HFF-Myc (cell line): Measurements from ENCODE around the gene RAD51AP2.

Experiments used
- DNase-seq: peaks from one replicate; pipeline ENCODE4 v3.0.0-alpha.2; 2011; ENCODE audit warnings: low read depth; ENCODE audit errors: extremely low read depth
- H3K4me3 ChIP-seq: replicated peaks from 2 replicates; pipeline ENCODE4 v1.5.1; 2011; ENCODE audit warnings: low read depth, mild to moderate bottlenecking, control low read depth, low read length
- TF ChIP-seq, protein P1 (sequence below): IDR thresholded peaks from 2 replicates; pipeline ENCODE4 v1.5.1; 2012; ENCODE audit warnings: mild to moderate bottlenecking, low read depth, low read length, control low read depth; ENCODE audit errors: missing control alignments

RAD51AP2 gene

DNA sequence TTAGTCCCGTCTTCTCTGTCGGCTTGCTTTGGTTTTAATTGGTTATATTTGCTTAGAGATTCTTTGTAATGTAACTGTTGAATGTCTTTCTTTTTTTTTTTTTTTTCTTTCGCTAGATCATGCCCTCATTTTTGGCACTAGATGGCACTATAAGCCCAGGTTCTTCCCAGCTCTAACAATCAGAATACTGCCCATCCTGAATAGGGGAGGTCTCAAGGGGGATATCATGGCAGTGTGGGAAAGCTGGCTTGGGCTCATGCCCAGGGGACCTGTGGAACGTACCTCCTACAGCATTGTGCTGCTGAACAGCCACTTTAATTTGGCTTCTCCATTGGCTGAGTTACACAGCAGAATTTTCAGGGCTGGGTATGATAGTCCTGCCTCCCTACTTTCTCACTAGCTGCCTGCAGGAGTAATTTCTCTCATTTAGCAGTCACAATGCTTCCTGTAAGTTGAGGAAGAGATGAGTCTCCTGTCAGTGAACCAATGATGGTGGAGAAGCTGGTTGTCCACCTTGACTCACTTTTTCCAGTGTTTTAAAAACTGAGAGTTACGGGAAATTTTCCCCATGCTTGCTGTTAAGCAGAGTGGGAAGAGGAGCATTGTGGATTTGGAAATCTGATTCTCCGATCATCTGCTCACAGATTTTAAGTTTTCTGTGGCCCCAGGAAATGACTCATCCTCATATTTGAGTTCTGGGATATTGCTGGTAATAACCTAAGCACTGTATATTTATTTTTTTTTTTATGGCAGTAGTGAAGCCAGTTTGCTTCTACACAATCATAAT, 47.2 kb downstream of the RAD51AP2 start:
- TF ChIP-seq, protein P1, sequence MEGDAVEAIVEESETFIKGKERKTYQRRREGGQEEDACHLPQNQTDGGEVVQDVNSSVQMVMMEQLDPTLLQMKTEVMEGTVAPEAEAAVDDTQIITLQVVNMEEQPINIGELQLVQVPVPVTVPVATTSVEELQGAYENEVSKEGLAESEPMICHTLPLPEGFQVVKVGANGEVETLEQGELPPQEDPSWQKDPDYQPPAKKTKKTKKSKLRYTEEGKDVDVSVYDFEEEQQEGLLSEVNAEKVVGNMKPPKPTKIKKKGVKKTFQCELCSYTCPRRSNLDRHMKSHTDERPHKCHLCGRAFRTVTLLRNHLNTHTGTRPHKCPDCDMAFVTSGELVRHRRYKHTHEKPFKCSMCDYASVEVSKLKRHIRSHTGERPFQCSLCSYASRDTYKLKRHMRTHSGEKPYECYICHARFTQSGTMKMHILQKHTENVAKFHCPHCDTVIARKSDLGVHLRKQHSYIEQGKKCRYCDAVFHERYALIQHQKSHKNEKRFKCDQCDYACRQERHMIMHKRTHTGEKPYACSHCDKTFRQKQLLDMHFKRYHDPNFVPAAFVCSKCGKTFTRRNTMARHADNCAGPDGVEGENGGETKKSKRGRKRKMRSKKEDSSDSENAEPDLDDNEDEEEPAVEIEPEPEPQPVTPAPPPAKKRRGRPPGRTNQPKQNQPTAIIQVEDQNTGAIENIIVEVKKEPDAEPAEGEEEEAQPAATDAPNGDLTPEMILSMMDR = peak; percentile 40
- H3K4me3 ChIP-seq = no peak overlapping the region
- DNase-seq = no peak

DNA sequence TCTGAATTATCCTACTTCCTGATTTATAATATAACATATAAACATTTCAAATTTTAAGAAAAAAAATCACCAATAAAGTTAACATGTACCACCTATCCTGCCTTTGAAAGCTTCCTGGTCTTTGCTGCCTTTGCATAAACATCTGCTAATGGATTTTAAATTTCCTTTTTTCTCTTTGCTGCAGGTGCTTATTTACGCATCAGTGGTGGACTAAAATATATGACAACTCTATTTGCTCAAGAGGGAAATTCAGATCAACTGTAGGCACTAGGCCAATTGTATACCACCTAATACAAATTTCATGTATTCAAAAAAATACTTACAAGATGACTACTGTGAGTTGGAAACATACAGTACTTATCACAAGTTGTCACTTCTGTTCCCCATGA, 57.2 kb downstream of the RAD51AP2 start:
- no peak overlapping the region for H3K4me3 ChIP-seq
- TF ChIP-seq, protein P1 = no peak
- DNase-seq = no peak
